ENCODE results near the gene SLC33A1. TPM values are rescaled to one million over a fixed set of nuclear protein-coding genes. Genes with fewer than 3 reads are reported as not detected.

The SLC33A1 gene
- polyA plus RNA-seq, 3 donors, result 9.7 to 19.1 (median 15.0) TPM

GRCh38 chr3:155805802-155806618 lies 48.2 kb downstream of the SLC33A1 start, which contains the start of gene C3orf33:
C3orf33 (minus strand) TSS chr3:155806278; CDS start chr3:155806252, 26 bp downstream.
- Mint-ChIP-seq H3K36me3 (peaks cover 0 to 4% of the 10 kb centered on the region in 2 donors), H3K4me1 (peaks cover 7% of the 10 kb centered on the region), H3K27me3 (ENCODE audit: low read depth in 3 of 3) (peaks cover 0 to 2% (median 0%) of the 10 kb centered on the region in 3 donors), H3K9me3 (peaks cover 0 to 2% (median 0%) of the 10 kb centered on the region in 7 donors), H3K4me3 (peak within 1 kb of the TSS; percentile 92 to 94), H3K27ac (peak within 1 kb of the TSS in 6 of 7 donors; percentile 24 to 82 (median 66))
- TF ChIP-seq CTCF (IDR thresholded peaks at IDR 0.05), result peak; percentile 97
- H3K4me1 ChIP-seq (ENCODE audit: control insufficient read depth in 1 of 2, insufficient read depth in 2 of 2, low read length in 2 of 2), result peaks cover 4 to 9% of the 10 kb centered on the region in 2 donors
- WGBS (ENCODE audit: insufficient coverage), result under 1% methylated on average over 53 of the region's 61 CpGs
- no peaks in the 10 kb centered on the region for H3K79me2 ChIP-seq (ENCODE audit: insufficient read depth, low read length)
- no peaks in the 10 kb centered on the region for H3K36me3 ChIP-seq (replicated peaks in 1 of 2; ENCODE audit: control insufficient read depth in 1 of 2, insufficient read depth in 2 of 2, low read length in 2 of 2)
- H3K27me3 ChIP-seq (ENCODE audit: control insufficient read depth in 2 of 2, insufficient read depth in 2 of 2, low read length in 2 of 2), result no peaks in the 10 kb centered on the region
- H2AFZ ChIP-seq (ENCODE audit: insufficient read depth, low read depth, low read length, poor library complexity, severe bottlenecking), result peak within 1 kb of the TSS; percentile 85
- intact Hi-C loops (cut with micrococcal nuclease), result loop anchor here (5.0 to 10.0 kb wide), 2 partner anchors 66 to 69 kb away; partner anchors contain the start of gene GMPS (in 2 of the 2)
- H3K9ac ChIP-seq (ENCODE audit: insufficient read depth, low read length, poor library complexity, severe bottlenecking), result peak within 1 kb of the TSS; percentile 79
- no peaks in the 10 kb centered on the region for H4K20me1 ChIP-seq (ENCODE audit: insufficient read depth, low read length)
- H3K27ac ChIP-seq (ENCODE audit: low read depth in 1 of 2, low read length in 2 of 2), result peak within 1 kb of the TSS in 1 of 2 donors; percentile 50
- peak within 1 kb of the TSS; percentile 81 for H3K4me2 ChIP-seq (replicated peaks; ENCODE audit: extremely low read depth, low read length, poor library complexity, severe bottlenecking)
- DNase-seq, result peak; percentile 55 to 70 (median 60)
- H3K4me3 ChIP-seq (replicated peaks in 1 of 3; ENCODE audit: low read depth in 2 of 3, low read length in 3 of 3), result peak within 1 kb of the TSS; percentile 80 to 84 (median 83)
- no peaks in the 10 kb centered on the region for H3K9me3 ChIP-seq (replicated peaks in 1 of 2; ENCODE audit: control insufficient read depth in 1 of 2, insufficient read depth in 1 of 2, low read length in 2 of 2)

- peaks cover 7% of the 10 kb centered on the region for H3K4me1 Mint-ChIP-seq
- DNase-seq, result peak in 2 of 3 donors; percentile 1 to 12
- peaks cover 0 to 2% (median 0%) of the 10 kb centered on the region in 7 donors for H3K9me3 Mint-ChIP-seq
- 37% methylated on average over 4 of the region's 15 CpGs for WGBS (ENCODE audit: insufficient coverage)
- H3K27ac ChIP-seq (ENCODE audit: low read depth in 1 of 2, low read length in 2 of 2), result no peak overlapping the region
- peak overlapping the region; percentile 92 to 94 for H3K4me3 Mint-ChIP-seq
- no peaks in the 10 kb centered on the region for H3K9me3 ChIP-seq (replicated peaks in 1 of 2; ENCODE audit: control insufficient read depth in 1 of 2, insufficient read depth in 1 of 2, low read length in 2 of 2)
- H3K36me3 ChIP-seq (replicated peaks in 1 of 2; ENCODE audit: control insufficient read depth in 1 of 2, insufficient read depth in 2 of 2, low read length in 2 of 2), result no peaks in the 10 kb centered on the region
- H3K79me2 ChIP-seq (ENCODE audit: insufficient read depth, low read length), result no peaks in the 10 kb centered on the region
- peaks cover 0 to 2% (median 0%) of the 10 kb centered on the region in 3 donors for H3K27me3 Mint-ChIP-seq (ENCODE audit: low read depth in 3 of 3)
- peaks cover 4 to 9% of the 10 kb centered on the region in 2 donors for H3K4me1 ChIP-seq (ENCODE audit: control insufficient read depth in 1 of 2, insufficient read depth in 2 of 2, low read length in 2 of 2)
- H3K27me3 ChIP-seq (ENCODE audit: control insufficient read depth in 2 of 2, insufficient read depth in 2 of 2, low read length in 2 of 2), result no peaks in the 10 kb centered on the region
- H2AFZ ChIP-seq (ENCODE audit: insufficient read depth, low read depth, low read length, poor library complexity, severe bottlenecking), result peak overlapping the region; percentile 85
- H3K27ac Mint-ChIP-seq, result peak overlapping the region in 3 of 7 donors; percentile 30 to 72 (median 32)
- H3K4me3 ChIP-seq (replicated peaks in 1 of 3; ENCODE audit: low read depth in 2 of 3, low read length in 3 of 3), result peak overlapping the region; percentile 80 to 84 (median 83)
- H3K9ac ChIP-seq (ENCODE audit: insufficient read depth, low read length, poor library complexity, severe bottlenecking), result peak overlapping the region; percentile 79
- intact Hi-C loops (cut with micrococcal nuclease), result loop anchor here (5.0 to 10.0 kb wide), 2 partner anchors 67 to 69 kb away; partner anchors contain the start of gene GMPS (in 2 of the 2)
- no peaks in the 10 kb centered on the region for H4K20me1 ChIP-seq (ENCODE audit: insufficient read depth, low read length)
- peak overlapping the region; percentile 81 for H3K4me2 ChIP-seq (replicated peaks; ENCODE audit: extremely low read depth, low read length, poor library complexity, severe bottlenecking)
- peaks cover 0 to 4% of the 10 kb centered on the region in 2 donors for H3K36me3 Mint-ChIP-seq
- no peak for TF ChIP-seq CTCF (IDR thresholded peaks at IDR 0.05)
These were observed 48.9 kb downstream of the SLC33A1 start for GRCh38 chr3:155805204-155805801.
